ENCODE data around the gene PI4K2B.
"Not testable (repeated sequence)": the region's sequence is repeated elsewhere in the genome, so short reads cannot be mapped to it uniquely, and the experiment has no call there.

Gene PI4K2B

DNA sequence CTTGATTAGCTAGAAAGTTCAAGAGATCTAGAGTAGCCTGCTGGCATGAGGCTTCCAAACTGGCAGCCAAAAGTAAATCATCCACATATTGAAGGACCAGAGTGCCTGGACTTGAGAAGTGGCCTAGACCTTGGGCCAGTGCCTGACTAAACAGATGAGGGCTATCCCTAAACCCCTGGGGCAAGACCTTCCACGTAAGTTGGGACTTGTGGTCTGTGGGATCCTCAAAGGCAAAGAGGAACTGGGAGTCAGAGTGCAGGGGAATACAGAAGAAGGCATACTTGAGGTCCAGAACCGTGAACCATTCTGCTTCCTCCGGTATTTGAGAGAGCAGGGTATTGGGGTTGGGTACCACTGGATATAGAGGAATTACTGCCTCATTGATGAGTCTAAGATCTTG lies 8.4 kb downstream of the PI4K2B start:
- DNase-seq (ENCODE audit: low spot score), result not testable (repeated sequence)

DNA sequence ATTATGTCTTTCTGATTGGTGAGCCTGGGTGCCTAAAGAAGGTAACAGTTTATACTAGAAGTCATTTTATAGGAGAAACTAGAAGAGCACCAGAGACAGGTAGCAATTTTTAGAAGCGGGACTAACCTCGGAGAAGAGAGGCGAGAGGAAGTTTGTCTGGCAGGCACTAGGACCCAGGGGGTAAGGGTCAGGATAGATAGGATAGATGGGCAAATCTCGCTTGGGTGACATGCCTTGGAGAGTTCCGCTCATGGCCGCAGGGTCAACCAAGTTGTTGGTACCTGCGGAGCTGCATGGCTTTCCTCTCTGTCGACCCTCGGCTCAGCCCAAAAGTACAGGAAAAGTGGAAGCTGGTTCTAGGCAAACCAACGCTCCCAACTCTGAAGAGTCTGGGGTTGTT lies 11.3 kb downstream of the PI4K2B start:
- no peak for DNase-seq (ENCODE audit: low spot score)

DNA sequence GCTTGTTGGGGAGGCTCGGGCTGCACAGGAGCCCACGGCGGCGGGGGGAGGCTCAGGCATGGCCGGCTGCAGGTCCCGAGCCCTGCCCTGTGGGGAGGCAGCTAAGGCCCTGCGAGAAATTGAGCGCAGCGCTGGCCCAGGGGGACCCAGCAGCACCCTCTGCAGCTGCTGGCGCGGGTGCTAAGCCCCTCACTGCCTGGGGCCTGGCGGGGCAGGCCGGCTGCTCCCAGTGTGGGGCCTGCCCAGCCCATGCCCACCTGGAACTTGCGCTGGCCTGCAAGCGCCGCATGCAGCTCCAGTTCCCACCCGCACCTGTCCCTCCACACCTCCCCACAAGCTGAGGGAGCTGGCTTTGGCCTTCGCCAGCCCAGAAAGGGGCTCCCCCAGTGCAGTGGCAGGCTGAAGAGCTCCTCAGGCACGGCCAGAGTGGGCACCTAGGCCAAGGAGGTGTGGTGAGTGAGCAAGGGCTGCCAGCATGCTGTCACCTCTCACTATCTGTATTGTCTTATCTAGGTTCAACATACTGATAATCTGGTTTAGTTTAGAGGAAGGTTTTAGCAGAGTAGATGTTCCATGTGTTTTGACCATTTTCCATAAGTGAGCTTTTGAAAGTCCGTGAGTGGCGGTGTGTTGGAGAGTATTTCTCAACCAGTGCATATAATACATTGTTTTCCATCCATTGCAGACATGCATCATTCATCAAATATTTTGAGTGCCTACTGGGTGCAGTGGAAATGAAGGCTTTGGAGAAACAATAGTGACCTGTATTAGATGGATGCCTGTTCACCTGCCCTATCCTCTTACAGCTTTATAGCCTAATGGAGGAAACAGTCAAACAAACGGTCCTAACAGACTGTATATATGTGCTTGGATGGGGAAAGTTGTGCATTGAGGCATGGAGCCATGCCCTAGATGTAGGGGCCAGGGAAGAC lies 13.1 kb downstream of the PI4K2B start:
- no peak for DNase-seq (ENCODE audit: low spot score)

DNA sequence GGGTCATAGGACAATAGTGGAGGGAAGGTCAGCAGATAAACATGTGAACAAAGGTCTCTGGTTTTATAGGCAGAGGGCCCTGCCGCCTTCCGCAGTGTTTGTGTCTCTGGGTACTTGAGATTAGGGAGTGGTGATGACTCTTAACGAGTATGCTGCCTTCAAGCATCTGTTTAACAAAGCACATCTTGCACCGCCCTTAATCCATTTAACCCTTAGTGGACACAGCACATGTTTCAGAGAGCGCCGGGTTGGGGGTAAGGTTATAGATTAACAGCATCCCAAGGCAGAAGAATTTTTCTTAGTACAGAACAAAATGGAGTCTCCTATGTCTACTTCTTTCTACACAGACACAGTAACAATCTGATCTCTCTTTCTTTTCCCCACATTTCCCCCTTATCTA lies 15.0 kb downstream of the PI4K2B start:
- not testable (repeated sequence) for DNase-seq (ENCODE audit: low spot score)

DNA sequence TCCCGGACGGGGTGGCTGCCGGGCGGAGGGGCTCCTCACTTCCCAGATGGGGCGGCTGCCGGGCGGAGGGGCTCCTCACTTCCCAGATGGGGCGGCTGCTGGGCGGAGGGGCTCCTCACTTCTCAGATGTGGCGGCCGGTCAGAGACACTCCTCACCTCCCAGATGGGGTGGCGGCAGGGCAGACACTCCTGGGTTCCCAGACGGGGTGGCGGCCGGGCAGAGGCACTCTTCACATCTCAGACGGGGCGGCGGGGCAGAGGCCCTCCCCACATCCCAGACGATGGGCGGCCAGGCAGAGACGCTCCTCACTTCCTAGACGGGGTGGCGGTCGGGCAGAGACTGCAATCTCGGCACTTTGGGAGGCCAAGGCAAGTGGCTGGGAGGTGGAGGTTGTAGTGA lies 15.7 kb downstream of the PI4K2B start:
- DNase-seq (ENCODE audit: low spot score), result not testable (repeated sequence)

DNA sequence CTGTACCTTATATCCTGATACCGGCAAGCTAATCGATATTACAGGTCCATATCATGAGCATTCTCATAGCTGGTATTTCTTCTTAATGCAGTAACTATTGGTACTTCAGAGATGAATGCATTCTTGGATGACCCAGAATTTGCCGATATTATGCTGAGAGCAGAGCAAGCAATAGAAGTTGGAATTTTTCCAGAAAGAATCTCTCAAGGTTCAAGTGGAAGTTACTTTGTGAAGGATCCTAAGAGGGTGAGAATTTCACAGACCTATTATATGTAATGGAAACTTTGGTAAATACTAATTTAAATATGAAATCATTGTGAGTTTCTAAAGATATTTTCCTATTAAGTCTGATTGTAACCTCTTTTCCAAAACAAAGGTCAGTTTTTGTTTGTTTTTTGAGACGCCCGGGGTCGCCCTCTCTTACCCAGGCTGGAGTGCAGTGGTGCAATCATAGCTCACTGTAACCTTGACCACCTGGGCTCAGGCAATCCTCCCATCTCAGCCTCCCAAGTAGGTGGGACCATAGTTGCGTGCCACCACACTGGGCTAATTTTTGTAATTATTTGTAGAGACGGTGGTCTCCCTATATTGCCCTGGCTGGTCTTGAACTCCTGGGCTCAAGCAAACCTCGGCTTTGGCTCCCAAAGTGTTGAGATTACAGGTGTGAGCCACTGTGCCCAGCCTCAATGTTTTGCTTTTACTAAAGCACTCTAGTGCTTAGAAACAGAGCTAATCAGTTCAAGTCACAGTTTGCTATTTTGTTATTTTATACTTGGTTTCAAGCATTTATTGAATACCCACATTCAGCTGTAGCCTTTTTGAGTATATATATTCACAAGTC lies 18.6 kb downstream of the PI4K2B start:
- DNase-seq (ENCODE audit: low spot score), result no peak

DNA sequence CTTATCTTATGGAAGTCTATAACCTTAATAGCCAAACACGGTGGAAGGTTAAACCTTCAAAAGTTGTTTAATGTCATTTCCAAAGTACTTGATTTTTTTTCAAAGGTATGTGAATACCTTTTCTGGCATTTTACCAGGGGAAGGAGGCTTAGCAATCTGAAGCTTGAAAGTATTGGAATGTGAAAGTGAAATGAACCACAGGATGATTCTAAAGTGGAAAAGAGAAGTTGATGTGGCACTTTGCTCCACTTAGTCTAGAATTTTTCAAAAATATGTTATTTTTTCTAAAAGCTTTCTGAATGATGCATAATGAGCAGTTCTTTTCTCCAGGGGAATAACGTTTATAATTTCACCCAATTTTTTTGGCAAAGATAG lies 19.2 kb downstream of the PI4K2B start:
- no peak for DNase-seq (ENCODE audit: low spot score)

DNA sequence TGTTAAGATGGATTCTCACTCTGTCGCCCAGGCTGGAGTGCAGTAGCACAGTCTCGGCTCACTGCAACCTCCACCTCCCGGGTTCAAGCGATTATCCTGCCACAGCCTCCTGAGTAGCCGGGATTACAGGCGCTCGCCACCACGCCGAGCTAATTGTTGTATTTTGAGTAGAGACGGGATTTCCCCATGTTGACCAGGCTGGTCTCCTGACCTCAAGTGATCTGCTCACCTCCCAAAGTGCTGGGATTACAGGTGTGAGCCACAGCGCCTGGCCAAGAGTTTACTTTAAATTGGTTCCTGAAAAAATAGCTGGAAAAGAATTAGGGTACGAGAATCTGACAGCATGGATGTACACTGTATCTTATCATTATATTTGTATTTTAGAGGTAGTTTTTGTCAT lies 20.0 kb downstream of the PI4K2B start:
- DNase-seq (ENCODE audit: low spot score), result not testable (repeated sequence)

DNA sequence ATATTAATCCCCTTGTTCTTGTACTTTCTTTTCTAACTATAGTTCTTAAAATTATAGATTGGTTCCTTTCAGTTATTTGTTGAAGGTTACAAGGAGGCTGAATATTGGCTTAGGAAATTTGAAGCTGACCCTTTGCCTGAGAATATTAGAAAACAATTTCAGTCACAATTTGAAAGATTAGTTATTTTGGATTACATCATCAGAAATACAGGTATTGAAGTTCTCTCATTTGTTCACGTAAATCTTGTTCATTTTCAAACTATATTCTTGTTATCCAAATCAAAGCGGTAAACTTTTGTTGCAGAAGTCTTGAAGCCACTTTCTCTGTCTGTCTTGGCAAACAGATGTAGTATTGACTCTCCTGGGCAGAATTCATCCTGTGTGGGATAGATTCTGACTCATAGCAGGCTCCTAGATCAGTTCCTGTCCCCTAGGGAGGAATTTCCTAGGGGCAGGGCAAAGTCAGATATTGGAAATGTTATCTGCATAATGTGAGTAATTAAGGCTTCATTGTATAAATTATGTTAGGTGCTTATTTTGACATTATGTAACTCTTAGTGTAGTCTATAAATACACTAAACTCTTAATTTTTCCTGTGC lies 25.2 kb downstream of the PI4K2B start:
- DNase-seq (ENCODE audit: low spot score), result no peak

DNA sequence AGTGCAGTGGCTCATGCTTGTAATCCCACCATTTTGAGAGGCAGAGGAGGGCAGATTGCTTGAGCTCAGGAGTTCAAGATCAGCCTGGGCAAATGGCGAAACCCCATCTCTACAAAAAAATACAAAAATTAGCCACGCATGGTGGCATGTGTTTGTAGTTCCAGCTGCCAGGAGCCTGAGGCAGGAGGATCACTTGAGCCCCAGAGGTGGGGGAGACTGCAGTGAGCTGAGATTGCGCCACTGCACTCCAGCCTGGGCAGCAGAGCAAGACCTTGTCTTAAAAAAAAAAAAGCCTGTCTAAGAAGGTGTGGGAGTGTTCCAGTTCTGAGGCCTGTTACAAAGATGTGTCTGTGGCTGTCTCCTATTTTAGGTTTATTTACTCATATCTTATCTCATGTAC lies 38.0 kb downstream of the PI4K2B start:
- no peak for DNase-seq (ENCODE audit: low spot score)

DNA sequence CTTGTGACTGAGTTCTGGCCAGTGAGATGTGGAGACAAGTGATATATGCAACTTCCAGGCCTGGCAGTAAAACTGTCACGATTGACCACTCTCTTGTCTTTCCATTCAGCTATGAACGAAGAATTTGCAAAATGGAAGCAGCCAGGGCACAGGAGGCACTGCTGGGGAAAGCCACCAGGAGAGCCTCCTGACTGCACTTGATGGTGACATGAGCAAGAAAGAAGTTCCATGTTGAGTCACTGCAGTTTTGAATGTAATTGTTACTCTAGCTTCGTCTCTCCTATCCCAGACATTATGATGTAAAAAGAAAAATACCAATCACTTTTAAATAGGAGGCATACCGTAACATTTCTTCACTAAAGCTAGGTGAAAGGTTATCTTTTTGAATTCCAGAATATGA lies 46.4 kb downstream of the PI4K2B start:
- no peak for DNase-seq (ENCODE audit: low spot score)

DNA sequence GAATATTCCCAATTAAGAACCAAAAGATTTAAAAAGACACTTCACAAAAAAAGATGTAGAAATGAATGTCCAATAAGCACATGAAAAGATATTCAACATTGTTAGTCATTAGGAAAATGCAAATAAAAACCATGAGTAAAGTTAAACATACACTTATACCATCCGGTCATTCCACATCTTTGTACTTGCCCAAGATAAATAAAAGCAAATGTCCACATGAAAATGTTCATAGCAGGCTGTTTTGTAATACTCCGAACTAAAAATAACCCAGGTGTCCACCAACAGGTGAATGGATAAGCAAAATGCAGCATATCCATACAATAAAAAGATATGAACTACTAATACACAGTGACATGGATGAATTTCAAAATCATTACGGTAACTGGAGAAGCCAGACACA lies 50.1 kb downstream of the PI4K2B start:
- DNase-seq (ENCODE audit: low spot score), result no peak

DNA sequence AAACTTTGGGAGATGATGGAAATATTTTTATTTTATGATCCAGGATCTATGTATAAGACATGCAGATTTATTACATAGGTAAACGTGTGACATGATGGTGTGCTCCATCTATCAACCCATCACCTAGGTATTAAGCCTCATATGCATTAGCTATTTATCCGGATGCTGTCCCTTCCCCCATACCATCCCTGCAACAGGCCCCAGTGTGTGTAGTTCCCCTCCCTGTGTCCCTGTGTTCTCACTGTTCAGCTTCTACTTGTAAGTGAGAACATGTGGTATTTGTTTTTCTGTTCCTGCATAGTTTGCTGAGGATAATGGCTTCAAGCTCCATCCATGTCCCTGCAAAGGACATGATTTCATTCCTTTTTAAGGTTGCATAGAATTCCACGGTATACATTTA lies 50.6 kb downstream of the PI4K2B start:
- DNase-seq (ENCODE audit: low spot score), result no peak

DNA sequence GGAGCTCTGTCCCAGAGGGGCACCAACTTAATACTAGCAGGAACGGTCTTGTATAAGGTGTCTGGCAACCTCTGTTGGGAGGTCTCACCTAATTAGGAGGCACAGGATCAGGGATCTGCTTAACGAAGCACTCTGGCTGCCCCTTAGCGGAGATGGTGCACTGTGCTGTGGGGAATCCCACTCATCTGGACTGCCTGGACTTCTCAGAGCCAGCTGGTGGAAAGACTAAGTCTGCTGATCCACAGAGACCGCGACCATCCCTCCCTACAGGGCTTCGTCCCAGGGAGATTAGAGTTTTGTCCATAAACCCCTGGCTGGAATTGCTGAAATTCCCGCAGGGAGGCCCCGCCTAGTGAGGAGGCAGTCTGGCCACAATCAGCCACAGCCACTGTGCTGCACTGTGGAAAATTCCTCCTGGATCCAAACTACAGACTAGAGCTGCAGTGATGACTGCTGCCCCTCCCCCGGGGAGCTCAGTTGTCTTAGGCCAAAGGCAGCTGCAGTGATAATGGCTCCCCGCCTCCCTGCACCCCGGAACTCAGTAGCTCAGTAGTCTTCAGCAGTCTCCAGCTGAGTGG lies 56.7 kb downstream of the PI4K2B start:
- no peak for DNase-seq (ENCODE audit: low spot score)

DNA sequence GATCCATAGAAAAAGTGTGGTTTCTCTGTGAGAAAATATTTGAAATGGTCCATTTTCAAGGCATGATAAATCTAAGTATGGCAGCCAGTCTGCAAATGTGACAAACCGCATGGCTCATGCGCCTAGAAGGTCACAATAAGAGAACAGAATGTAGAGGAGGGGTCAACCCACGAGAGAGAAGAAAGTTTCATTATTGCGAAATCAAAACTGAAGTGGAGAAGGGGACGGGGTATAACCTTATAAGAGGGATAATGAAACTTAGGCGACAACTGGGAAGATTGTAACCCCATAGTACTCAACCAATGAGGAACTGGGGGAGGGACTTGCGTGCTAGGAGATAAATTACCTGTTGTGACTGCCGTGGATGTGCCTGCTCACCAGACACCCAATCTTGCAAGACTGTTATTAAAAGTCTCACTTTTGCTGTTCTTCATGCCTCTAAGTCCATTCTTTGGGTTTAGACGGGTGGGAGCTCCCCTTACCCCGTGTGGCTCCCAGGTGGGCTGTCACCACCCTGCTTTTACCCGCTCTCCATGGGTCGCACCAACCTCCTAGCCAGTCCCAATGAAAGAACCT lies 57.4 kb downstream of the PI4K2B start:
- no peak for DNase-seq (ENCODE audit: low spot score)

DNA sequence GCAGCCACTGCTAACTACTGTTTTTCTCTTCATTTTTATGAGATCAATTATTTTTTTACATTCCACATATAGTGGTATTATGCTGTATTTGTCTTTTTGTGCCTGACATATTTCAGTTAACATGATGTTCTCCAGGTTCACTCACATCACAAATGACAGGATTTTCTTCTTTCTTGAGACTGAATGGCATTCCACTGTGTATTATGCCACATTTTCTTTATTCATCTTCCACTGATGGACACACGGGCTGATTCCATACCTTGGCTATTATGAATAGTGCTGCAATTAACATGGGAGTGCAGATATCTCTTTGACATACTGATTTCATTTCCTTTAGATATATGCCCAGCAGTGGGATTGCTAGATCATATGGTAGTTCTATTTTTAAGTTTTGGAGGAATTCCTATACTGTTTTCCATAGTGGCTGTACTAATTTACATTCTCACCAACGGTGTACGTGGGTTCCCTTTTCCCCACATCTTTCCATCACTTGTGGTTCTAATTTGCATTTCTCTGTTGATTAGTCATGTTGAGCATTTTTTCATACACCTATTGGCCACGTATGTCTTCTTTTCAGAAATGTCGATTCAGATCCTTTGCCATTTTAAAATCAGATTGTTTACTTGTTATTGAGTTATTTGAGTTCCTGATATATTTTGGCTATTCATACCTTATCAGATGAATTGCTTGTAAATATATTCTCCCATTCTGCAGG lies 63.9 kb downstream of the PI4K2B start:
- DNase-seq (ENCODE audit: low spot score), result no peak

DNA sequence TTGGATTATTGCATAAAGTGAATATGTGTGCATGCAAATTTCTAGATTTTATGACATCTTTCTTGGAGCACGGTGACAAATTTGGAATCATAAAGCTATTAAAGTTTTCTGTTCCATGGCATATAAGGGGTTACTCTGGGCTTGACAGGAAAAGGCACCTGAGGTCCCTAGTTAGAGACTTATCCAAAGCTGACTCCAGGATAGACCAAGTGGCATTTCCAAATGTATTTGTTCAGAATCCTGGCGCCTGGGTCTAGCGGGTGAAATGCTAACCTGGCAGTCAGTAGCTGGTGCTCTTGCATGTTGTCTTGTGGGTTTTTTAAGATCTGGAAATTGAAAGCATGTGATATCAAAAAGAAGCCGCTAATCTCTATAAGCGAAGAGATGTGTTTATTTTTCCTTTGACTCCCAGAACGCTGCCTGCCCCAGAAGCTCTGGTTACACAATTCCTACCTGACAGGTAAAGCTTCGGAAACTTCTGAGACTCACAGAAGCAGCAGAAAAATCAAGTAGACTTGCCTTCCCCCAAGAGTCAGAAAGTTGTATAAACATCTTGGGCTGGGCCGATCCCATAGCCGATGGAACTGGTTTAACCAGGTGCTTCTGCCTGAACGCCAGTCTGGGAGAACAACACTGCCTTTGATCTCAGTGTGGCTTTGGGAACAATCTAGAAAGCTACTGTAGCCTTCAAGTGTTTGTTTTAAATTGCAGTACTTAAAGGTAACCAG lies 65.8 kb downstream of the PI4K2B start:
- no peak for DNase-seq (ENCODE audit: low spot score)

DNA sequence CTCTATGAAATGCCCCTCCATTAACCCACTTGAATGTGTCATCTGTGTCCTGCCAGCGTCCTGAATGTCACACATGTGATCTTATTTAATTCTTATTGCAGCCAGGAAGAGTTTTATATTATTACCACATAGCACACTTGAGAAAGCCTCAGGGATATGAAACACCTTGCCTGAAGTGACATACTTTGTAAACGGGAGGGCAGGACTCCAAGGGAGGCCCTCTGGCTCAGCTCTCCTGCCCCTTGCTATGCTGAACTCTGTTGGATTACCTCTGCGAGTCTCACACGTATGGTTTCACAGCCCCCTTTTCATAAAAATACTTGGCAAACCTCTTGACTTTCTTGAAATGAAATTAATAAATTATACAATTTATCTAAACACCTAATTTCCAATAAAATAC lies 67.6 kb downstream of the PI4K2B start:
- DNase-seq (ENCODE audit: low spot score), result no peak

DNA sequence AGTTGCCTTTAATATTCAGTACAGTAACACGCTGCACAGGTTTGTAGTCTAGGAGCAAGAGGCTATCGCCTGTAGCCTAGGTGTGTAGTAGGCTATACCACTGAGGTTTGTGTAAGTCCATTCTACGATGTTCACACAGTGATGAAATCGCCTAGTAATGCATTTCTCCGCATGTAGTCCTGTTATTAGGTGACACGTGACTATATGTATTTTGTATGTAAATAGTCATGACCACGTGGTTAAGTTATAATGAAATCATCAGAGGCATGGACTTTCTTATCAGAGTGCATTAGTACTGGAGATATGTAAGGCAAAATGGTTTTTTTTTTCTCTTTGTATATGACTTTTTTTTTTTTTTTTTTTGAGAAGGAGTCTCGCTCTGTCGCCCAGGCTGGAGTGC lies 68.8 kb downstream of the PI4K2B start:
- DNase-seq (ENCODE audit: low spot score), result no peak

DNA sequence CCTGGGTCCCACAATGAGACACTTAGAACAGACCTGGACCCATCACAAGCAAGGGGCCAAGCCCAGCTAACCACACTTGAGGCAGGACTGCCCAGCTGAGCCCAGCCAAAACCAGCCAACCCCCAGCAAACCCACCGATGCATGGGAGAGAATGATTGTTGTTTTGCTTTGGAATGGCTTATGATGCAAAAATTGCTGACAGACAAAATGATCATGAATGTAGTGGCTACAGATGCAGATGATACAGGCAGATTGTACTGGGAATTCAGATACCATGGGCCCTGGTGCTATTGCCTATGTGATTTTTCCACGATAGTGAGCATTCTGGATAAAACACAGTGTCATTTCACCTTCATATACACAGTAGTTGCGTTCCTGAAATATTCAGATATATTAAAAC lies 69.7 kb downstream of the PI4K2B start:
- no peak for DNase-seq (ENCODE audit: low spot score)

Data from globus pallidus (tissue), 1 donor.